Lower lobe of right lung (tissue), 2 donors: ENCODE results near the gene ARHGAP4. TPM values are rescaled to one million over a fixed set of nuclear protein-coding genes. Genes with fewer than 3 reads are reported as not detected.

Experiments
- ATAC-seq, 2 donors: fragments of 200-7000 bp; cut with Tn5 transposase; one replicate each; pipeline ENCODE4 v1.9.1; 2020 to 2022; ENCODE audit warnings: mild to moderate bottlenecking in 2 of 2, moderate library complexity in 2 of 2
- DNase-seq: peaks from one replicate; pipeline ENCODE4 v3.0.0-alpha.2; 2020
- H3K27ac ChIP-seq: fragments of 200-600 bp; one replicate; pipeline ENCODE4 v1.8.0; 2022
- H3K27me3 ChIP-seq: fragments of 200-600 bp; one replicate; pipeline ENCODE4 v1.8.0; 2022; ENCODE audit warnings: low read depth
- H3K36me3 ChIP-seq: fragments of 200-600 bp; one replicate; pipeline ENCODE4 v1.8.0; 2022; ENCODE audit warnings: mild to moderate bottlenecking
- H3K4me1 ChIP-seq: fragments of 200-600 bp; one replicate; pipeline ENCODE4 v1.8.0; 2022
- H3K4me3 ChIP-seq: fragments of 200-600 bp; one replicate; pipeline ENCODE4 v1.8.0; 2022; ENCODE audit warnings: mild to moderate bottlenecking
- H3K9me3 ChIP-seq: fragments of 200-600 bp; one replicate; pipeline ENCODE4 v1.8.0; 2022
- intact Hi-C: fragments of 100-400 bp; cut with DNase I; formaldehyde crosslinking; loops from one replicate; pipeline ENCODE4 v1.11.0; 2022
- total RNA-seq: library from RNA; stranded (reverse); fragmentation: NEBNext Ultra II Directional; extraction: Animal tissue kit (Norgen Biotek cat#: 25700); gene quantifications from one replicate; pipeline ENCODE4 v1.2.1, GENCODE V29; 2021
- TF ChIP-seq, protein P1 (sequence below): fragments of 200-600 bp; IDR thresholded peaks from one replicate; pipeline ENCODE4 v1.8.0; 2022; ENCODE audit warnings: antibody characterized with exemption, mild to moderate bottlenecking
- donor health status: DM: no; HTN: yes; CAD: no; lungs with severe emphysema.

ARHGAP4 gene
- total RNA-seq, 1 donor from 2014 or later, result 70.7 TPM

GRCh38 chrX:153882557-153882956, 43.5 kb downstream of the ARHGAP4 start:
- Histone ChIP-seq H3K36me3 (no peaks in the 10 kb centered on the region), H3K27me3 (peaks cover 44% of the 10 kb centered on the region), H3K4me3 (no peak overlapping the region), H3K27ac (no peak overlapping the region), H3K4me1 (peaks cover 4% of the 10 kb centered on the region), H3K9me3 (no peaks in the 10 kb centered on the region)
- DNase-seq (no peak), ATAC-seq (no peak)
- TF ChIP-seq, protein P1, sequence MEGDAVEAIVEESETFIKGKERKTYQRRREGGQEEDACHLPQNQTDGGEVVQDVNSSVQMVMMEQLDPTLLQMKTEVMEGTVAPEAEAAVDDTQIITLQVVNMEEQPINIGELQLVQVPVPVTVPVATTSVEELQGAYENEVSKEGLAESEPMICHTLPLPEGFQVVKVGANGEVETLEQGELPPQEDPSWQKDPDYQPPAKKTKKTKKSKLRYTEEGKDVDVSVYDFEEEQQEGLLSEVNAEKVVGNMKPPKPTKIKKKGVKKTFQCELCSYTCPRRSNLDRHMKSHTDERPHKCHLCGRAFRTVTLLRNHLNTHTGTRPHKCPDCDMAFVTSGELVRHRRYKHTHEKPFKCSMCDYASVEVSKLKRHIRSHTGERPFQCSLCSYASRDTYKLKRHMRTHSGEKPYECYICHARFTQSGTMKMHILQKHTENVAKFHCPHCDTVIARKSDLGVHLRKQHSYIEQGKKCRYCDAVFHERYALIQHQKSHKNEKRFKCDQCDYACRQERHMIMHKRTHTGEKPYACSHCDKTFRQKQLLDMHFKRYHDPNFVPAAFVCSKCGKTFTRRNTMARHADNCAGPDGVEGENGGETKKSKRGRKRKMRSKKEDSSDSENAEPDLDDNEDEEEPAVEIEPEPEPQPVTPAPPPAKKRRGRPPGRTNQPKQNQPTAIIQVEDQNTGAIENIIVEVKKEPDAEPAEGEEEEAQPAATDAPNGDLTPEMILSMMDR, result no peak
- intact Hi-C loops, result no loop called here

- no peak for DNase-seq
Observed at GRCh38 chrX:153882086-153882498, 44.0 kb downstream of the ARHGAP4 start.

DNA sequence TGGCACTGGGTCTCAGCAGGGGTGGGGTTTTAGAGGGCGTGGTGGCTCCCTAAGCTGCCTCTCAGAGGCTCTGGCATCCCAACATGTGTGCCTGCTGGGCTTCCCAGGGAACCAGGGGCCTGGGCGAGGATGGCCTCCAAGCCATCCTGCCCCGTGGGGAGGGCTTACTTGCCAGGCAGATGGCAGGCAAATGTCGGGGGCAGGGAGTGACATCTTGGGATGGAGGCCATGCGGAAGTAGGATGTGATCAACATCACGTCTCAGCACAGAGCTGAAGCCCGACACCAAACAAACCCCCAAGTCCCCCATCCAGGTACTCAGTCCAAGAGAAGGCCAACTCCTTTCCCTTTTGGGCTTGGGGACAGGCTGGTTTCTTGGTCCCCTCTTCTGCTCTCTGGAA, 44.8 kb downstream of the ARHGAP4 start:
- no peak overlapping the region for H3K4me3 ChIP-seq
- DNase-seq (no peak), ATAC-seq (no peak)
- peaks cover 4% of the 10 kb centered on the region for H3K4me1 ChIP-seq
- no peaks in the 10 kb centered on the region for H3K9me3 ChIP-seq
- H3K27me3 ChIP-seq, result peaks cover 40% of the 10 kb centered on the region
- no peak overlapping the region for H3K27ac ChIP-seq
- intact Hi-C loops, result no loop called here
- H3K36me3 ChIP-seq, result no peaks in the 10 kb centered on the region
- TF ChIP-seq, protein P1, result no peak

More at GRCh38 chrX:153882086-153882498, 44.0 kb downstream of the ARHGAP4 start:
- H3K4me3 ChIP-seq, result no peak overlapping the region
- H3K4me1 ChIP-seq, result peaks cover 4% of the 10 kb centered on the region
- H3K36me3 ChIP-seq, result no peaks in the 10 kb centered on the region
- intact Hi-C loops, result no loop called here
- no peaks in the 10 kb centered on the region for H3K9me3 ChIP-seq
- TF ChIP-seq, protein P1, result no peak
- H3K27ac ChIP-seq, result no peak overlapping the region
- no peak for ATAC-seq
- H3K27me3 ChIP-seq, result peaks cover 44% of the 10 kb centered on the region

DNA sequence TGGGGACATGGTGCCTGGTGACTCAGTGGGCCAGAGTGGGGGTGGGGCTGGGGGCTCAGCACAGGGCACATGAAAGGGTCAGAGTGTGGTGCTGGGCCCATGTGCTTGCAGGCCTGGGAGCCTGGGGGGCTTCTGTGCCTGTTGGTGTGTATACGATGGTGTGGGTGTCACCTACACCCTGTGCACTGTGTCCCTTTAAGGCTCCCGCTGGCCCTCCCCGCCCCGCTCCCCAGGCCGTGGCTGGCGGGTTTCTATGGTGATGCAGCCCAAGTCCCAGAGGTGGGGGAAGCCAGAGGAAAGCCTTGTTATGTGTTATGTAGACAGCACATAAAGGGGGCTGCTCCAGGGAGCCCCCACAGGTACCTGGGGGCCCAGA, 45.6 kb downstream of the ARHGAP4 start:
- H3K4me1 ChIP-seq, result peaks cover 3% of the 10 kb centered on the region
- TF ChIP-seq, protein P1, result no peak
- H3K36me3 ChIP-seq, result no peaks in the 10 kb centered on the region
- peaks cover 36% of the 10 kb centered on the region for H3K27me3 ChIP-seq
- intact Hi-C loops, result no loop called here
- H3K27ac ChIP-seq, result no peak overlapping the region
- DNase-seq, result no peak
- no peak overlapping the region for H3K4me3 ChIP-seq
- no peaks in the 10 kb centered on the region for H3K9me3 ChIP-seq
- no peak for ATAC-seq

DNA sequence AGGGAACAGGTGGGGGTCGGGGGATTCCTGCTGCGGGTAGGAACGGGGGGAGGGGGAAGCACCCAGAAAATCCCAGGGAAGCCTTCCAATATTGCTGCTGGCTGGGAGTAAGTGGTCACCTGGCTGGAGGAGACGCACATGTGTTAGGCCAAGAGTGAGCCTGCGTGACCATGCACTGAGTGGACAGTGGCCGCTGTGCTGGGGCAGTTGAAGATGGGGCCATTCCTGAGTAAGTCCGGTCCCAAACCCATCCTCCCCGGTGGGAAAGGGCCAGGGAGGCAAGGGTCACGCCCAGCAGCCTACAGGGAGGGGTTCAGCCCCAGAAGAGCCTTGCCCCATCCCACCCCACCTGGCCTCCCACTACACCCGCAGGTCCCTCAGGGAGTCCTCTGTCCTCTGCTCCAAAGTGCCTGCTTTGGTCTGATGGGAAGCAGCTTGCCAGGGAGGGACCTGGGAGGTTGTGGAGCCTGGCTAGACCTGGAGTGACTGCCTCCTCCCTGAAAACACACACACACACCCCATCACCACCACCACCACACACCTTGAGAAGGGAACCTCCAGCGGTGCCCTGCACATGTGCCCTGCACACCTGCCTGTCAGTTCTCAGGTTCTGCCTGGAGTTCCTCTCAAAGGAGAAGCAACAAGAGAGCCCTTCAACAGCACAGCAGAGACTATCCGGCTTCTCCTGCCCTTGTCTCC, 46.2 kb downstream of the ARHGAP4 start:
- intact Hi-C loops, result no loop called here
- Histone ChIP-seq H3K27me3 (peaks cover 31% of the 10 kb centered on the region), H3K27ac (no peak overlapping the region), H3K4me1 (no peaks in the 10 kb centered on the region), H3K4me3 (no peak overlapping the region), H3K9me3 (no peaks in the 10 kb centered on the region), H3K36me3 (no peaks in the 10 kb centered on the region)
- ATAC-seq (no peak), DNase-seq (no peak)
- TF ChIP-seq, protein P1, result no peak
